GM13977 (cell line): ENCODE results near the gene FOXN3.
"Not testable (repeated sequence)": the region's sequence is repeated elsewhere in the genome, so short reads cannot be mapped to it uniquely, and the experiment has no call there.

ENCODE experiments used
- DNase-seq: peaks from one replicate; pipeline ENCODE4 v3.0.0; 2012; ENCODE audit warnings: low spot score
- in situ Hi-C: fragments of 300-500 bp; cut with MboI; formaldehyde crosslinking; loops from one replicate; pipeline ENCODE4 v1.12.0; 2022; ENCODE audit warnings: low sequenced_read_pairs, low pct_unique_long_range_greater_than_20kb, mixed read lengths, inconsistent platforms; ENCODE audit not compliant: unreplicated experiment
- TF ChIP-seq, protein P1 (sequence below): IDR thresholded peaks from 2 replicates; pipeline ENCODE4 v1.5.1; 2012; ENCODE audit warnings: mild to moderate bottlenecking, control low read depth; ENCODE audit not compliant: insufficient read depth; ENCODE audit errors: extremely low read depth, missing control alignments

The FOXN3 gene

GRCh38 chr14:89123215-89123614 is 293.8 kb downstream of the FOXN3 start:
- TF ChIP-seq, protein P1, sequence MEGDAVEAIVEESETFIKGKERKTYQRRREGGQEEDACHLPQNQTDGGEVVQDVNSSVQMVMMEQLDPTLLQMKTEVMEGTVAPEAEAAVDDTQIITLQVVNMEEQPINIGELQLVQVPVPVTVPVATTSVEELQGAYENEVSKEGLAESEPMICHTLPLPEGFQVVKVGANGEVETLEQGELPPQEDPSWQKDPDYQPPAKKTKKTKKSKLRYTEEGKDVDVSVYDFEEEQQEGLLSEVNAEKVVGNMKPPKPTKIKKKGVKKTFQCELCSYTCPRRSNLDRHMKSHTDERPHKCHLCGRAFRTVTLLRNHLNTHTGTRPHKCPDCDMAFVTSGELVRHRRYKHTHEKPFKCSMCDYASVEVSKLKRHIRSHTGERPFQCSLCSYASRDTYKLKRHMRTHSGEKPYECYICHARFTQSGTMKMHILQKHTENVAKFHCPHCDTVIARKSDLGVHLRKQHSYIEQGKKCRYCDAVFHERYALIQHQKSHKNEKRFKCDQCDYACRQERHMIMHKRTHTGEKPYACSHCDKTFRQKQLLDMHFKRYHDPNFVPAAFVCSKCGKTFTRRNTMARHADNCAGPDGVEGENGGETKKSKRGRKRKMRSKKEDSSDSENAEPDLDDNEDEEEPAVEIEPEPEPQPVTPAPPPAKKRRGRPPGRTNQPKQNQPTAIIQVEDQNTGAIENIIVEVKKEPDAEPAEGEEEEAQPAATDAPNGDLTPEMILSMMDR = no peak
- in situ Hi-C loops = no loop called here
- no peak for DNase-seq

GRCh38 chr14:89121968-89122620 is 294.9 kb downstream of the FOXN3 start:
- DNase-seq = no peak
- in situ Hi-C loops = no loop called here
- TF ChIP-seq, protein P1 = no peak

GRCh38 chr14:89117012-89117411 is 300.0 kb downstream of the FOXN3 start:
- in situ Hi-C loops = no loop called here
- DNase-seq = no peak
- TF ChIP-seq, protein P1 = no peak

GRCh38 chr14:89114109-89114508 is 302.9 kb downstream of the FOXN3 start:
- TF ChIP-seq, protein P1 = no peak
- DNase-seq = no peak
- in situ Hi-C loops = no loop called here

DNA sequence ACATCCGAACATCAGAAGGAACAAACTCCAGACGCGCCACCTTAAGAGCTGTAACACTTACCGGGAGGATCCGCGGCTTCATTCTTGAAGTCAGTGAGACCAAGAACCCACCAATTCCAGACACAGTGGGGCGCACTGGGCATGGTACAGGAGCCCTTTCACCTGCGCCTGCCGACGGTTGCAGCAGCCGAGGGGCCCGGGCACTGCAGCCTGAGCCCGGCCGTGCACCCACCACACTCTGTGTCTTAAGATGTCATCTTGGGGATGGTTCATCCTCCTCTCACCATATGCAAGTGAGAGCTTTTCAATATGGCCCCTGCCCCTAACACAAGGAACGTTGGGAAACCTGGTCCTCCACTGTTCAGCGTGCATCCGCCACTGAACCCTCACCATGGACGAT is 304.3 kb downstream of the FOXN3 start:
- in situ Hi-C loops = no loop called here
- TF ChIP-seq, protein P1 = no peak
- no peak for DNase-seq

- DNase-seq, in situ Hi-C loops: not testable (repeated sequence)
Measured at GRCh38 chr14:89111766-89112543, 305.1 kb downstream of the FOXN3 start.

DNA sequence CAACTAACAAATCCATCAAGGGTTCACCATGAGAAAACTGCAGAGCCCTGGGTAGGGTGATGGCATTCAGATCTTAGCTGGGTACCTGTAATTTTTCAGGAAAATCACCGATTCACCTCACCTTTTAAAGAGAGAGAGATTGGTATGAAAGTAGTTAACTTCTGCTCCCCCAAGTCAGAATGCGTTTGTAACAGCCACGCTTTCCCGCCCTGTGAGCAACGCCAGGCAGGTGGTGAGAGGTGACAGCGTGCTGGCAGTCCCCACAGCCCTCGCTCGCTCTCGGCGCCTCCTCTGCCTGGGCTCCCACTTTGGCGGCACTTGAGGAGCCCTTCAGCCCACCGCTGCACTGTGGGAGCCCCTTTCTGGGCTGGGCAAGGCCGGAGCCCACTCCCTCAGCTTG is 305.8 kb downstream of the FOXN3 start:
- in situ Hi-C loops, DNase-seq: not testable (repeated sequence)
